ENCODE results near the gene IBA57.
A peak's percentile ranks its signal among the peaks of the same experiment; 100 is the strongest.

IBA57 gene

DNA sequence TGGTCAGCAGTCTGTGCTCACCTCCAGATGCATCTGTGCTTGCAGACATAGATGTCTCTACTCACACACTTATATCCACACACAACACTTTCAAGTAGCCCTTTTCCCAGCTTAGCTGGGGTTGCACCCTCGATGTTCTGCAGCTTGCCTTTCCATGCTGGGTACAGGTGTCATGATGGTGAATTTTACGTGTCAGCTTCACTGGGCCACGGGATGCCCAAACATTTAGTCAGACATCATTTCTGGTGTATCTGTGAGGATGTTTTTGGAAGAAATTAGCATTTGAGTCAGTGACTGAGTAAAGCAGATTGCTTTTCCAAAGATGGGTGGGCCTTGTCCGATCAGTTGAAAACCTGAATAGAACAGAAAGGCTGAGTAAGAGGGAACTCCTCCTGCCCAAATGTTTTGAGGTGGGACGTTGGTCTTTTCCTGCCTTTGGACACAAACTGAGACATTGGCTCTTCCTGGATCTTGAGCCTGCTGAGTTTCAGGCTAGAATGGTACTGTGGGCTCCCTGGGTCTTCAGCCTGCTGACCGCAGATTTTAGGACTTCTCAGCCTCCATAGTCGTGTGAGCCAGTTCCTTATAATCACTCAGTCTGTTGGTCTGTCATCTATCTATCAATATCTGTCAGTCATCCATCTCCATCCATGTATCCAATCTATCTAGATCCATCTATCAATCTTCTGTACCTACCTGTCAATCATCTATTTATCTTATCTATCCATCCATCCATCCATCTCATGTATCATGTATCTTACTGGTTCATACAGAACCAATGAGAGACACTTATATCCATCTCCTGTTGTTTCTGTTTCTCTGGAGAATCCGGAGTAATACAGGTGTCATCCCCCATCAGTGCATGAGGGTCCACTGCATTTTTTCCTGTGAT, 29.6 kb downstream of the IBA57 start:
- DNase-seq, result no peak

DNA sequence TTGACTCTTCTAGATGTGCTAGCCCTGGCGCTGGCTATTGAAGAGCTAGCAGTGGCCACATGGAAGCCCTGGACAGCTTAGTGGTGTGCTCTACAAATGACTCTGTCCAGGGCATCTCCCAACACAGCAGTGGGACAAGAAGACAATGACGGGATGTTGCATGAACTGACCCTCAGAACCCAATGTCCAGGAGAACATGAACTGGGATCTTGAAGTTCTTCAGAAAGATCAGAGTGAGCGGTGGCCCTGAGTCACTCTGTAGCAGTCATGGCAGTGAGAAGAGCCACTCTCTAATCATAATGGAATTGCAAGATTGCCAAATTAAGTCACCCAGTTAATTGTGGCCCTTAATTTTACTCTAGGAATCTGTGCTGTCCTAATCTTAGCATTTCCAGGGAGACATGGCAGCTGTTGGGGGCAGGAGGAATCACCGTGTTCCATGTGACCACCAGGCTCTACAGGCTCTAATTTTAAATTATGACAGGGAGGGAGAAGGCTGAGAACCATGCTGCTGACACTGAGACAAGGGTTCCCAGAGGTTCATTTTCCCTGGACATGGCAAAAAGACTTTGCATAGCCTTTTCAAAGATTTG, 32.0 kb downstream of the IBA57 start:
- DNase-seq, result no peak

DNA sequence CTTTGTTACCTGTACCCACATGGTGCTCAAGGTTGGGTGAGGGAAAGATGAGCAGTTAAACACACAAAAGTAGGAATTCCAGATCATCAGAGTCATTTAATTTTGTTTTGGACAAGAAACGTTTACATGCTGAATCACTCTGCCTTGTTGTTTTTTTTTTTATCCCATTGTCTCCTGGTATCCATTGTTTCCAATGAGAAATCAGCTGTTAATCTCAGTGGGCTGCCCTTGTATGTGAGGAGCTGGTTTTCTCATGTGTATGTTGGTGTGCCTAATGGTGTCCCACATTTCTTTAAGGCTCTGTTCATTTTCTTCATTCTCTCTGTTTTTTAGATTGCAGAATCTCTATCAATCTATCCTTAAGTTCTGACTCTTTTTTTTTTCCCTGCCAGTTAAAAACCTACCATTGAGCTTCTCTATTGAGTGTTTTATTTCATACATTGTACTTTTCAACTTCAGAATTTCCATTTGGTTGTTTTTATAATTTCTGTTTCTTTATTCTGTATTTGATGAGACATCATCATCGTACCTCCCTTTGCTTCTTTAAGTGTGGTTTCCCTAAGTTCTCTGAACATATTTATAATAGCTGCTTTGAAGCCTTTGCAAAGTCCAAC, 33.5 kb downstream of the IBA57 start:
- no peak for DNase-seq

DNA sequence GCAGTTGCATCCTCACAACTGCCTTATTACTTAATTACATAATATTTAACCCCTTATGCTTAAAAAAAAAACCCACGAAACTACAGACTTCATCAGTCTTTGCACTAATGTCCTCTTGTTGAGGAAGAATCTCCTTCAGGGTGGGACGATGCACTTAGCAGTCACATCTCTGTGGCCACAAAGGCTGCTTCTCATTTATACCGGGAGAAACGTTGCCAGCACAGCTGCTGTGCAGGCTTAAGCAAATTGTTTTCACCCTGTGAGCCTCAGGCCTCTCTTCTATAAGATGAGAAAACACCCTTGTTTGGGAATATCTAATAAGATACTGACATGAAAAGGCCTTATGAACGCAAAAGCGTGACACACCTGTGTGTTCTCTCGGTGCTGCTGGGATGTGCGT, 39.4 kb downstream of the IBA57 start:
- no peak for DNase-seq

DNA sequence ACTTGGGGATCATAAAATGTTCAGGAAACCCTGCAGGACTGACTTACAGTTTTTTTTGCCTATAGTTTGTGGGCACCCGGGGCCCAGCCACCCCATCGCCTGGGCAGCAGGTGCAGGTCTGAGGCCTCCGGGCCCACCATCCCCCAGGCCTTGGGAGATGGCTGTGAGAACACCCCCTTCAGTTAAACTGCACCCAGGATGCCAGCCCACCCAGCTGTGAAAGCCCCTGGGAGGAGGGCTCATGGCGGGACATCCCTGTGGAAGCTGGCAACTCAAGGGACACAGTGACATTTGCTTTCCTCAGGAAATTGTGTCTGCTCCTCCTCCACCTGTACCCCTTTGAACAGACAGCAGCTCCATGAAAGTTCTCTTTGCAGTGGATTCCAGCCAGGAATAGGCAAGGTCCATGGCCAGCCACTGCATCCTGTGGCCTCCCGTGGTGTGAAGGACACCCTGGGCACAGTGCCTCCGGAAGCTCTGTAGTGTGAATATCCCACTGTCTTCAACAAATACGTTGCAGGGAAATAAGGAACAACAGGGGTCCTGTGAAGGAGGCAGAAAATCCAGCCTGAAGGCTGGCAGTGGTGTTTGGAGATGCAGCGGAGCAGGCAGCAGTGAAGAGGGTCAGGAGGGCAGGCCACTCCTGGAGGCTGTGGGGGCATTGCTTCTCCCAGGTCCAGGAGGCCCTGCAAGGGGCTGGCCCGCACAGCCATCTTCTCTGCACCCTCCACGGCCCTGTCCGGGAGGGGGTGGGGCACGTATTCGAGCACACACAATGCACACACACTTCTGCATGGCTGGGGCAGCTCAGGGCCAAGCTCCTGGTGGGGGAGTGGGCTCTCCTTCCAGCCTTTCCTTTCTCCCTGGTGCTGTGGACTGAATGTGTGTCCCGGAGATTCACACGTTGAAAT, 40.2 kb downstream of the IBA57 start:
- no peak for DNase-seq

DNA sequence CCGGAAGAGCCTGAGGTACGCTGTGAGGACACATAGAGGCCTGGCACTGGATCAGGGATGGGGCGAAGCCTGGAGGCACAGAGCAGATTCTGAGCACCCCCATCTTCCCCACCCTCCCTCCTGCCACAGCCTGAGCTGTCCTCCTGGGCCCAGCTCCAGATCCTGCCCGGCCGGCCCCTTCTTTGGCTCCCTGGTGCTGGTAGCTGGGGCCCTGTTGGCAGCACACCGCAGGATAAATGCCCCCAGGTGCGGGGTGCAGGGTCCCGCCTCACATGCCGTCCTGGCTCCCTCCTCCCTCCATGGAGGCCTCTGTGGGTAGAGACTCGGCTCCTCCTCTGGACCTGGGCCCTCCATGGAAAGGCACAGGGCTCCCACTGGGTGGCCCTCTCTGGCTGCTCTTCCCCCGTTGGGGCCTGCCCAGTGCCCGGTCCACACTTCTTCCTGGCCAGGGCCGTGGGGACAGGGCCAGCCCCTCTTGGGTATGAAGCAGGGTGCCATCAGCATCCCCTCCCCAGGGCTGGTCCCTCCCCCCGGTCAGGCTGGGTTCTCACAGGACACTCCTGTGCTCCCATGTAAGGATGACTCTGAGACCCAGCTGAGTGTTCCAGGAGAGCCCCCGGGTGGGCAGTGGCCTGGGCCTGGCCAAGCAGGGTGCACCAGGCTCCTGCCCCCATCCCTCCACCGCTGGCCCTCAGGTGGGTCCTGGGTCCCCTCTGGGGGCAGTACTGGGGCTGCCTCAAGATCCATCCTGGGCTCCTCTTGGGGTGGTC, 41.2 kb downstream of the IBA57 start:
- DNase-seq, result no peak

DNA sequence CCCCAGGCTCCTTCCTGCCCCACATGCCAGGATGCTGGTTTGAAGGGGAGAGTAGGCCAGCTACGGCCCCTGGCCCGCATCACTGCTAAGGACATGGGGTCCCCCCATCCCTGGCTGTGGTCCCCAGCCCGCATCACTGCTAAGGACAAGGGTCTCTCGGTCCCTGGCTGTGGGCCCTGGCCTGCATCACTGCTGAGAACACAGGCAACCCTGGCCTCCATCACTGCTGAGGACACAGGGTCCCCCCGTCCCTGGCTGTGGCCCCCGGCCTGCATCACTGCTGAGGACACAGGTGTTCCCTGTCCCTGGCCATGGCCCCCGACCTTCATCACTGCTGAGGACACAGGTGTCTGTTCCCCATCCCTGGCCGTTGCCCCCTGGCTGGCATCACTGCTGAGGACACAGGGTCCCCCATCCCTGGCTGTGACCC, 41.8 kb downstream of the IBA57 start:
- DNase-seq, result no peak

DNA sequence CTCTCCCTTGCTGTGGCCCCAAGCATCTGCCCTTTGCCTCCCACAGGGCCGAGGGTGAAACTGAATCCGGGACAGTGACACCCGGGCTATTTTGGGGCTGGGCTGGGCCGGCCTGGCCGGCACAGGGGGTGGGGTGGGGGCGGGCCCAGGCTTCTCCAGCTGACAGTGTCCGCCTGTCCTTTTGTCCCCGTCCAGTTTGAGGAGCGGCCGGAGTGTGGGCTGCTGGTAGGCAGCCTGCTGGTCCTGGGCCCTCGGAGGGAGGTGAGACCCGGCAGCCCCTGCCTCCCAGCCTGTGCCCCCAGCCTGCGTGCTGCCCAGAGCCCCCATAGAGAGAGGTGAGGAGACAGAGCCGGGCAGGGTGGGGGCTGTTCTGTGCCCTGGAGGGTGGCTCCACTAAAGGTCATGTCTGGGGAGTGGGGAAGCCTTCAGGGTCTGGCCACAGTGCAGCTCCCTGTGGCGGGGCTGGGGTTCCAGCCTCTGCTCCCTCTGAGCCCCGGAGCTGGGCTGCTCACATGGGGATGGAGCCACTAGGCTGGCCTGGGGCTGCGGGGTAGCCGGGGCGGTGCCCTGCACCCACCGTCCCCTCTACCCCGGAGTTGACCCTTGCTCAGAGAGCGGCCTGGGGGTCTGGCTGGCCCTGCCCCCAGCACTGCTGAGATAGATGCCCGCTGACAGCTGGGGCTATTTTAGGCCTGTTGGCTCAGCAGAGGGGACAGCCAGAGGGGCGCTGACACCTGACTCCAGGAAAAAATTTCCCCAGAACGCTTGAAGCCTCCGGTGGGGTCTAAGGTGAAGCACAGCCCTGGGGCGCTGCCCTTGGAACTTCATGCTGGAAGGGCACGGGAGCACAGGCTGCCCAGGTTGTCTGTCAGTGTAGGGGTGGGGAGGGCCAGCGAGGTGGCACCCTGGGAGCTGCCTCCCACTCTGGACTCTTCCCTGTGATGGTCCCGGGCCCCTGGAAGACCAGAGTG, 42.5 kb downstream of the IBA57 start, which contains the start of gene OBSCN:
Gene OBSCN (plus strand): TSS at position 194 of the 971 bp plus-strand sequence. CDS start 3,740 bp downstream, outside the sequence.
- no peak for DNase-seq

DNA sequence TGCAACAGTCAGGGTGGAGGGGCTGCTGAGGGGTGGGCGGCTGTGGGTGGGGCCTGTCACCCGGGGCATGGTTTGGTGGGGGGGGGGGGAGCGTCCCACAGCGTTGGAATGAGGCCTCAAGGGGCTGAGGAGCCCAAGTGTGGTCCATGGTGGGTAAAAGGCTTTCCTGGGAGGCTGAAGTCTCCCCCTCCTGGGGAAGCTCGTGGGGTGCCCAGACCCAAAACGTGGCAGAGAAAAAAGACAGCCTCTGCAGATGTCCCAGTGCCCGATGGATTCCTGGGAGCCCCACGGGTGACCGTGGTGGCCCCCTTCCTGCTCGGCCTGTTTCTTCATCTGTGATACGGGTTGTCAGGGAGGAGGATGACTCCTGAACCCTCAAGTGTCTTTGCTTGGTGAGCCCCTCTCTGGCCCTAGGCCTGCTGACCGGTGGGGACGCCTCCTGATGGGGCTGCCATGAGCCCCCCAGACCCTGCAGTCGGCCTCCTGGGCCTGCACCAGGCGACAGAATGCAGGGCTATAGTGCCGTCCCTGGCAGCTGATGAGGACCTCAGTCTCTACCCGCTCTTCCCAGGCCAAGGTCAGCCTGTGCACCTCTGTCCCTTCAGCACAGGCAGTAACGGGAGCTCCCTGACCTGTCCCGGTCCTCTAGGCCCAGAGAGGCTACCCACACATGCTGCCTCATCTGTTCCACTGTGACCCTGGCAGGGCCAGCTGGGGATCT, 43.4 kb downstream of the IBA57 start:
- no peak for DNase-seq

DNA sequence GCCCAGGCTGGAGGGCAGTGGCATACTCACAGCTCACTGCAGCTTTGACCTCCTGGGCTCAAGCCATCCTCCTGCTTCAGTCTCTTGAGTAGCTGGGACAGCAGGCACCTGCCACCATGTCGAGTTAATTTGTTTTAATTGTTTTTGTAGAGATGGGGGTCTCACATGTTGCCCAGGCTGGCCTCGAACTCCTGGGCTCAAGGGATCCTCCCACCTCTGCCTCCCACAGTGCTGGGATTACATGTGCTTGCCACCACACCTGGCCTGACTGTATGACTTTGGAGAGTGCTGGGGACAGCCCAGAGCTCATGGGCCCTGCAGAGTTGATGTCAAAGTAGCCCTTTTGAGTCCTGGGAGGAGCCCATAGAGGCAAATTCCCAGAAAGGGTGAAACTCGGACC, 44.1 kb downstream of the IBA57 start:
- no peak for DNase-seq

DNA sequence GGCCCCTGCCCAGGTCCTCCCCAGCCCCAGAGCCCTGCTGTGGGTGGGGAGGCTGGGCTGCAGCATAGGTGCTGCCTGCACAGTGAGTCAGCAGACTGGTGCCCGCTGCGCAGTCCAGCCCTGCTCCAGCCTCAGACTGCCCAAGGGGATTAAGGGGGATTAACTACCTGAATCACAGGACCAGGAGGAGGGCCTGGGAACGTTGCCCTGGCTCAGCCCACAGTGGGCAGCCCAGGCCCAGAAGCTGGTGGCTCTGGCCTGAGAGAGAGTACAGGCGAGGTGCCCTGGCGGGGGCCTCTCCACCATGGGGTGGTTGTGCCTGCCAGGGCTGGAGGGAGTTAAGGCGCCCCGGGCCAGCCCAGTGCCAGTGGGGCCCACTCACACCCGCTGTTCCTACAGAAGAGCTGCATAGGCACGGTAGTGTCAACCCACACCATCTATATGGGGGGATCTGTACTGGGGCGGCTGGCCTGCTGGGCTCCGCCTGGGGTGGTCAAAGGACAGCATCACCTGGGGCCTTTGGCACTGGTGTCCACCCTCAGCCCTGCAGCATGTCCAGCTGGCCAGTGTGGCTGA, 44.6 kb downstream of the IBA57 start:
- DNase-seq, result no peak

DNA sequence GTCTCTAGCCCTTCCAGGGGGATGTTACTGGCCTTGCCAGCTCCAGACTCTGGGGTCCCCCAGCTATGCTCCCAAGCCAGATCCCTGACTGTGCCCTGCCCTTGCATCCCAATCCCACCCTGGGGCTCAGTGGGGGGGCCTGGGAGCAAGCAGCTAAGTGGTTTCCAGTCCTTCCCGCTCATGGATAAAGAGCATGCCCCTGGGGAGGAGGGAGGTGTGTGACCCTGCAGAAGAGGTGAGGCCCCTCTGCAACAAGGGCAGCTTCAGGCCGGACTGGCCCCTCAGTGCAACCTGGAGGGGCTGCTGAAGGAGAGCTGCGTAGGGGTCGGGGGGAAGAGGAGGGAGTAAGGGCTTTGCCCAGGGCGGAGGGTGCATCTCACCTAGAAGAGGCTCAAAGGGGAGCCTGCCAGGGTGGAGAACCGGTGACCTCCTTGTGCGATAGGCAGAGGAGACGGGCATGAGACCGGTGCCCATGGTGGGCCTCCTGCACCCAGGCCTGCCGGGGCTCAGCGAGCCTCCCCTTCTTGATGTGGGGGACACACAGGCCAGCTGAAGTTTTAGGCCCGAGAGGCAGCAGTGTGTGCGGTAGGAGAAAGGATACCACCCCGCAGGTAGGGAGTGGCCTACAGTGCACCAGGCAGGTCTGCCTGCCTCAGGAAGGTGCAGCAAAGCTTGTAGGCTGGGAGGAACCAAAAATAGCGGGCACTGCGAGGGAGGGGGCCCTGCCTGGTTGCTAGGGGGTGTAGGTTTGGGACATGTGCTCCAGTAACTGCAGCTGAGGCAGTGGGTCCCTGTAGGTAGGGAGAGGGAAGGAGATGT, 45.3 kb downstream of the IBA57 start:
- no peak for DNase-seq

DNA sequence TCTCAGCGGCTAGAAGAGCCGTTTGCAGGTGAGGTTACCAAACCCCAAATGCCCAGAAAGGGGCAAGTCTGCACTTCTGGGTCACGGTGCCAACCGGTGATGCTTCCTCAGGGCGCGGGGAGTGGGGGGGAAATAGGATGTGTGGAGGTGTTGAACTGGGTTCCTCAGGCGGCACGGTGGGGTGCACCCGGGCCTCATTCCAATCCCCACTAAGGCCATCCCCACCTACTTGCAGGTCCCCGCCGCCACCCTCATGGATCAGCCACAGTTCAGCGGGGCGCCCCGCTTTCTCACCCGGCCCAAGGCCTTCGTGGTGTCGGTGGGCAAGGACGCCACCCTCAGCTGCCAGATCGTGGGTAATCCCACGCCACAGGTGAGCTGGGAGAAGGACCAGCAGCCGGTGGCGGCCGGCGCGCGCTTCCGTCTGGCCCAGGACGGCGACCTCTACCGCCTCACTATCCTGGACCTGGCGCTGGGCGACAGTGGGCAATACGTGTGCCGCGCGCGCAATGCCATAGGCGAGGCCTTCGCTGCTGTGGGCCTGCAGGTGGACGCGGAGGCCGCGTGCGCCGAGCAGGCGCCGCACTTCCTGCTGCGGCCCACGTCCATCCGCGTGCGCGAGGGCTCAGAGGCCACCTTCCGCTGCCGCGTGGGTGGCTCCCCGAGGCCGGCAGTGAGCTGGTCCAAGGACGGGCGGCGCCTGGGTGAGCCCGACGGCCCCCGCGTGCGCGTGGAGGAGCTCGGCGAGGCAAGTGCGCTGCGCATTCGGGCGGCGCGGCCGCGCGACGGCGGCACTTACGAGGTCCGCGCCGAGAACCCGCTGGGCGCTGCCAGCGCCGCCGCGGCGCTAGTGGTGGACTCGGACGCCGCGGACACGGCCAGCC, 46.2 kb downstream of the IBA57 start:
- DNase-seq, result no peak

DNA sequence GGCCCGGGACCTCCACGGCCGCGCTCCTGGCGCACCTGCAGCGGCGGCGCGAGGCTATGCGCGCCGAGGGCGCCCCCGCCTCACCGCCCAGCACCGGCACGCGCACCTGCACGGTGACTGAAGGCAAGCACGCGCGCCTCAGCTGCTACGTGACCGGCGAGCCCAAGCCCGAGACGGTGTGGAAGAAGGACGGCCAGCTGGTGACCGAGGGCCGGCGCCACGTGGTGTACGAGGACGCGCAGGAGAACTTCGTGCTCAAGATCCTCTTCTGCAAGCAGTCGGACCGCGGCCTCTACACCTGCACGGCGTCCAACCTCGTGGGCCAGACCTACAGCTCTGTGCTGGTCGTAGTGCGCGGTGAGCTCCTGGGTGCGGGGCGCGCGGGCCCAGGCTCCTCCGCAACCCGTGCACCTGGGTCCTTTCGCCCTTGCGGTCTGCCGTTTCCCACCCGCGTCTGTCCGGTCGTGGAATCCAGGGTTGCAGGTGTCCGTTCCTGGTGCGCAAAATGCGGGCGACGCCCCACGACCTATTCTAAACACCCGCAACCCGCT, 46.9 kb downstream of the IBA57 start:
- no peak for DNase-seq

DNA sequence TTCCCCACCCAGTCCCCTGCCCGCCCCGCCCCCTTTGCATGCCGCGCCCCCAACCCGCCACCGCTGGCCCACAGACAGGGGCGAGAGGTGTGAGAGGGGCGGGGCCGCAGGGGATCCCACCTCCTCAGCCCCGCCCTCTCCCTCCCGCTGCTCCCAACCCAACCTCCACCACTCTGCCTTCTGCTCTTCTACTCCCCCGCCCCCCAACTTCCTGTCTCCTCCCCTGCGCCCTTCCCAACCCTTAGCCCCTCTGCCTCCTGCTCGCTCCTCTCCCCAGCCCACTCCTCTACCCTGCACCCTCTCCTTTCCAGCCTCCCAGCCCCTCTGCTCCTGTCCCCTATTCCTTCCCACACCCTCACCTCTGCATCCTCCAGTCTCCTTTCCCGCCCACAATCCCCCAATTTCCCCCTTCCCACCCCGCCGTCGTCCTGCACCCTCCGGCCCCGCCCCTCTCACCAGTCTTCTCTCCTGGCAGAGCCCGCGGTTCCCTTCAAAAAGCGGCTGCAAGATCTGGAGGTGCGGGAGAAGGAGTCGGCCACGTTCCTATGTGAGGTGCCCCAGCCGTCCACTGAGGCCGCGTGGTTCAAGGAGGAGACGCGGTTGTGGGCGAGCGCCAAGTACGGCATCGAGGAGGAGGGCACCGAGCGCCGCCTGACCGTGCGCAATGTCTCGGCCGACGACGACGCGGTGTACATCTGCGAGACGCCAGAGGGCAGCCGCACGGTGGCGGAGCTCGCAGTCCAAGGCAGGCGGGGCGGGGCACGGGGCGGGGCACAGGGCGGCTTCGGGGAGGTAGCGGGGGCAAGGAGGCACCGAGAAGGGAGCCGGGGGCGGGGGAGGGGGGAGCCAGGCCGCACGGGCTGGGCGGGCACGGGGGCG, 47.6 kb downstream of the IBA57 start:
- DNase-seq, result peak; percentile 90
